HG02970 (cell line): ENCODE measurements around the gene PUM1.

Experiments used
- ATAC-seq: cut with Tn5 transposase; IDR thresholded peaks from one replicate; pipeline ENCODE4 v1.9.1; 2021; ENCODE audit warnings: mild to moderate bottlenecking, moderate library complexity, moderate number of reproducible peaks; ENCODE audit not compliant: unreplicated experiment, low FRiP score

The PUM1 gene

GRCh38 chr1:30911059-30911954, 154.2 kb downstream of the PUM1 start:
- ATAC-seq, result no peak

GRCh38 chr1:30909365-30910068, 156.0 kb downstream of the PUM1 start:
- ATAC-seq, result no peak

- ATAC-seq, result no peak
Measured at GRCh38 chr1:30908696-30909364, 156.7 kb downstream of the PUM1 start, which contains the start of gene SDC3. Gene SDC3, minus strand, starts transcription at chr1:30908758. Its CDS starts 172 bp downstream, at chr1:30908586.

GRCh38 chr1:30908316-30908695, 157.2 kb downstream of the PUM1 start:
- no peak for ATAC-seq

GRCh38 chr1:30907481-30908315, 157.8 kb downstream of the PUM1 start:
- ATAC-seq, result no peak

- no peak for ATAC-seq
Measured at GRCh38 chr1:30906631-30907441, 158.7 kb downstream of the PUM1 start.

- ATAC-seq, result no peak
Measured at GRCh38 chr1:30905916-30906620, 159.4 kb downstream of the PUM1 start.

- ATAC-seq, result no peak
Measured at GRCh38 chr1:30905403-30905802, 160.1 kb downstream of the PUM1 start.

GRCh38 chr1:30904962-30905335, 160.6 kb downstream of the PUM1 start:
- ATAC-seq, result no peak

GRCh38 chr1:30904191-30904961, 161.1 kb downstream of the PUM1 start:
- ATAC-seq, result no peak

- no peak for ATAC-seq
Measured at GRCh38 chr1:30903343-30904034, 162.0 kb downstream of the PUM1 start.

GRCh38 chr1:30902593-30903290, 162.8 kb downstream of the PUM1 start:
- no peak for ATAC-seq

GRCh38 chr1:30901798-30902581, 163.5 kb downstream of the PUM1 start:
- no peak for ATAC-seq

- ATAC-seq, result no peak
Measured at GRCh38 chr1:30900931-30901560, 164.5 kb downstream of the PUM1 start.

- ATAC-seq, result no peak
Measured at GRCh38 chr1:30900486-30900885, 165.0 kb downstream of the PUM1 start.
